ENCODE results near the gene SEC16A. TPM values are rescaled to one million over a fixed set of nuclear protein-coding genes. Genes with fewer than 3 reads are reported as not detected.

The SEC16A gene
- total RNA-seq, 2 experiments from 2014 or later: 23.7 to 60.1 TPM

DNA sequence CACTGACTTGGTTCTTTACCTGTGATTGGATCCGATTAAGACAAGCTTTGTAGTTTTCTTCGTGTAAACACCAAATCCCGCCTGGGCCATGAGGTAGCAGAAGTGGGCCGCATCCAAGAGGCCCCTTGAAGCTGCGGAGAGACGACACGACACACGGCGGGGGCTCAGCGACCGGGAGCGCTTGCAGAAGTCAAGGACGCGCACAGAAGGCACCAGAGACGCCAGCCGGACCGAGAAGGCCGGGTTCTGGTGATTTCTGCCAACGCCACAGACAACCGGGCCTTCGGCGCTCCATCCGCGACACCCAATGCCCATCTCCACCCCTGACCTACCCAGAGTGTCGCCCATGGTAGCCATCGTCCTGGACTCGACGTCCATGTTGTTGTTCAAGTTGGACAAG is 23.4 kb downstream of the SEC16A start:
- Histone ChIP-seq H3K4me1 (ENCODE audit: insufficient read depth, low read length, poor library complexity, severe bottlenecking) (no peaks in the 10 kb centered on the region), H2AFZ (ENCODE audit: low read length) (no peak overlapping the region), H3K27ac (ENCODE audit: low read depth, low read length, poor library complexity, severe bottlenecking) (no peak overlapping the region), H3K9me2 (ENCODE audit: insufficient read depth, low read length) (no peaks in the 10 kb centered on the region), H4K20me1 (ENCODE audit: insufficient read depth, low read length) (no peaks in the 10 kb centered on the region), H3K4me3 (ENCODE audit: low read depth, low read length, poor library complexity, severe bottlenecking) (no peak overlapping the region), H3K36me3 (ENCODE audit: insufficient read depth, low read length) (peaks cover 92% of the 10 kb centered on the region), H3K79me2 (ENCODE audit: insufficient read depth, low read depth, low read length) (no peaks in the 10 kb centered on the region), H3K4me2 (ENCODE audit: low read length) (no peak overlapping the region), H3K9me3 (ENCODE audit: low read length) (no peaks in the 10 kb centered on the region)
- no peak for DNase-seq (ENCODE audit: low spot score)
- ChIA-PET POLR2A (no interaction called here), CTCF (ENCODE audit: unreplicated experiment) (no interaction called here)
- intact Hi-C loops (cut with micrococcal nuclease; ENCODE audit: unreplicated experiment): no loop called here
- TF ChIP-seq EZH2phosphoT487 (IDR thresholded peaks at IDR 0.05; ENCODE audit: borderline replicate concordance, low read depth, low read length): no peak
- TF ChIP-seq, protein P1, sequence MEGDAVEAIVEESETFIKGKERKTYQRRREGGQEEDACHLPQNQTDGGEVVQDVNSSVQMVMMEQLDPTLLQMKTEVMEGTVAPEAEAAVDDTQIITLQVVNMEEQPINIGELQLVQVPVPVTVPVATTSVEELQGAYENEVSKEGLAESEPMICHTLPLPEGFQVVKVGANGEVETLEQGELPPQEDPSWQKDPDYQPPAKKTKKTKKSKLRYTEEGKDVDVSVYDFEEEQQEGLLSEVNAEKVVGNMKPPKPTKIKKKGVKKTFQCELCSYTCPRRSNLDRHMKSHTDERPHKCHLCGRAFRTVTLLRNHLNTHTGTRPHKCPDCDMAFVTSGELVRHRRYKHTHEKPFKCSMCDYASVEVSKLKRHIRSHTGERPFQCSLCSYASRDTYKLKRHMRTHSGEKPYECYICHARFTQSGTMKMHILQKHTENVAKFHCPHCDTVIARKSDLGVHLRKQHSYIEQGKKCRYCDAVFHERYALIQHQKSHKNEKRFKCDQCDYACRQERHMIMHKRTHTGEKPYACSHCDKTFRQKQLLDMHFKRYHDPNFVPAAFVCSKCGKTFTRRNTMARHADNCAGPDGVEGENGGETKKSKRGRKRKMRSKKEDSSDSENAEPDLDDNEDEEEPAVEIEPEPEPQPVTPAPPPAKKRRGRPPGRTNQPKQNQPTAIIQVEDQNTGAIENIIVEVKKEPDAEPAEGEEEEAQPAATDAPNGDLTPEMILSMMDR (conservative IDR thresholded peaks at IDR 0.05; ENCODE audit: low read length): no peak
- BruUV-seq (replicated peaks): no TSS peak

DNA sequence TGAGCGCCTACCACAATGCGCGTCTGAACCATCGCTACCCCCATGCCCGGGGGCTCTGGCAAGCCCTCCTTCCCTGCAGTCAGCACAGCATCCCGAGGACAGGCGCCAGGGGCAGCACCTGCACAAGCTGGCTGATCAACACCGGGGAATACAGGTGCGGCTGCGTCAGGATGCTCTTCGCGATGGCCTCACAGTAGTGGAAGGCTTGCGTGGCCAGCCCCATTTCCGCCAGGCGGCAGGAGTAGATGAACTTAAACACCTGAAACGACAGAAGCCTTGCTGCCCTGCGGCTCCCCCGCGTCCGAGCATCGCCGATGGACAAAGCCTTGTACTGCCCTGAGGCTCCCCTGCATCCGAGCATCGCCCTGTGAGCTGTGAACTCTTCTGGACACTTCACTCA is 25.5 kb downstream of the SEC16A start:
- ChIA-PET CTCF (ENCODE audit: unreplicated experiment) (no interaction called here), POLR2A (no interaction called here)
- TF ChIP-seq, protein P1 (conservative IDR thresholded peaks at IDR 0.05; ENCODE audit: low read length): no peak
- no peak for TF ChIP-seq EZH2phosphoT487 (IDR thresholded peaks at IDR 0.05; ENCODE audit: borderline replicate concordance, low read depth, low read length)
- H3K36me3 ChIP-seq (ENCODE audit: insufficient read depth, low read length): peaks cover 86% of the 10 kb centered on the region
- H2AFZ ChIP-seq (ENCODE audit: low read length): no peak overlapping the region
- DNase-seq (ENCODE audit: low spot score): no peak
- no peak overlapping the region for H3K27ac ChIP-seq (ENCODE audit: low read depth, low read length, poor library complexity, severe bottlenecking)
- intact Hi-C loops (cut with micrococcal nuclease; ENCODE audit: unreplicated experiment): no loop called here
- no peaks in the 10 kb centered on the region for H4K20me1 ChIP-seq (ENCODE audit: insufficient read depth, low read length)
- BruUV-seq (replicated peaks): no TSS peak
- no peak overlapping the region for H3K4me3 ChIP-seq (ENCODE audit: low read depth, low read length, poor library complexity, severe bottlenecking)
- no peaks in the 10 kb centered on the region for H3K9me3 ChIP-seq (ENCODE audit: low read length)
- H3K9me2 ChIP-seq (ENCODE audit: insufficient read depth, low read length): no peaks in the 10 kb centered on the region
- no peaks in the 10 kb centered on the region for H3K79me2 ChIP-seq (ENCODE audit: insufficient read depth, low read depth, low read length)
- no peaks in the 10 kb centered on the region for H3K4me1 ChIP-seq (ENCODE audit: insufficient read depth, low read length, poor library complexity, severe bottlenecking)
- H3K4me2 ChIP-seq (ENCODE audit: low read length): no peak overlapping the region

DNA sequence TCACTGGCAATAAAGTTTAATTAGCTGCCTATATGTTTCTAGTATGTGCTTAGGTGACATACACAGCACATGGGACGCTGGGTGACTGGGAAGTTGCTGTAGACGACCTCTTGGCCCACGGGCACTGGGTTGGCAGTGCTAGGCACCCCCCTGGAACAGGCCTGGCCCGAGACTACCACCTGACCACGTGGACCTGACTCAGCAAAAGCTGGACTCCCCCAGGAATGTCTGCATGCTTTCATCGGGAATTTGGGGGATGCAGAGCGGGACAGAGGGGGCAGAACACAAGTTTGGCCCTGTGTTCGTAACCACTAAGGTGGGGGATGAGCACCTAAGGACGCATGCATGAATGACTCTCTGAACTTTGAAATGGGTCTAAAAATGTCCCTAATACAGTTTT is 26.6 kb downstream of the SEC16A start:
- Histone ChIP-seq H3K4me1 (ENCODE audit: insufficient read depth, low read length, poor library complexity, severe bottlenecking) (no peaks in the 10 kb centered on the region), H3K27ac (ENCODE audit: low read depth, low read length, poor library complexity, severe bottlenecking) (no peak overlapping the region), H3K36me3 (ENCODE audit: insufficient read depth, low read length) (peaks cover 85% of the 10 kb centered on the region), H3K9me3 (ENCODE audit: low read length) (no peaks in the 10 kb centered on the region), H4K20me1 (ENCODE audit: insufficient read depth, low read length) (no peaks in the 10 kb centered on the region), H2AFZ (ENCODE audit: low read length) (no peak overlapping the region), H3K9me2 (ENCODE audit: insufficient read depth, low read length) (no peaks in the 10 kb centered on the region), H3K4me2 (ENCODE audit: low read length) (no peak overlapping the region), H3K79me2 (ENCODE audit: insufficient read depth, low read depth, low read length) (no peaks in the 10 kb centered on the region), H3K4me3 (ENCODE audit: low read depth, low read length, poor library complexity, severe bottlenecking) (no peak overlapping the region)
- intact Hi-C loops (cut with micrococcal nuclease; ENCODE audit: unreplicated experiment): no loop called here
- no peak for DNase-seq (ENCODE audit: low spot score)
- no TSS peak for BruUV-seq (replicated peaks)
- POLR2A ChIA-PET: no interaction called here
- CTCF ChIA-PET (ENCODE audit: unreplicated experiment): no interaction called here
- TF ChIP-seq, protein P1 (conservative IDR thresholded peaks at IDR 0.05; ENCODE audit: low read length): no peak
- TF ChIP-seq EZH2phosphoT487 (IDR thresholded peaks at IDR 0.05; ENCODE audit: borderline replicate concordance, low read depth, low read length): no peak

All from OCI-LY7 (cell line).